DND-41 (cell line): ENCODE results near the gene KIFC3.
"Not testable (repeated sequence)": the region's sequence is repeated elsewhere in the genome, so short reads cannot be mapped to it uniquely, and the experiment has no call there.

ENCODE experiments used
- EZH2 ChIP-seq: IDR thresholded peaks from 3 replicates; pipeline ENCODE4 v1.6.1; 2012; ENCODE audit warnings: borderline replicate concordance, low read depth, mild to moderate bottlenecking, moderate library complexity, low read length, inconsistent platforms; ENCODE audit not compliant: severe bottlenecking
- TF ChIP-seq, protein P1 (sequence below): IDR thresholded peaks from 2 replicates; pipeline ENCODE4 v1.5.1; 2012; ENCODE audit warnings: borderline replicate concordance, low read length, moderate library complexity, mild to moderate bottlenecking; ENCODE audit not compliant: poor library complexity, severe bottlenecking; ENCODE audit errors: extremely low read depth

DNA sequence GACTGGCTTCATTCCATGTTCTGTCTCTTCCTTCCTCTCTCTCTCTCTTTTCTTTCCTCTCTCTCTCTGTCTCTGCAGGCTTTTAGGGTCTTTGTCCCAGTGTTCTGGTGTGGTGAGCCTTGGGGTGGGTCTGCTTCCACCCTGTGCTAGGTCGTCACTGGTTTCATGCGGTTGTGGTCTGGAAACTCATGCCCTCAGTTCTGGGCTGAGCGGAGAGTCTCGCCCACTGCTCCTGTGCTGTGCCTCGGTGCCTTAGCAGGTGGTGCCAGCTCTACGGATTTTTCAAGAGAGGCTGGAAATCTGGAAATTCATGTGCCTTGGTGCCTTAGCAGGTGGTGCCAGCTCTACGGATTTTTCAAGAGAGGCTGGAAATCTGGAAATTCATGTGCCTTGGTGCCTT, 56.0 kb downstream of the KIFC3 start:
- TF ChIP-seq, protein P1, sequence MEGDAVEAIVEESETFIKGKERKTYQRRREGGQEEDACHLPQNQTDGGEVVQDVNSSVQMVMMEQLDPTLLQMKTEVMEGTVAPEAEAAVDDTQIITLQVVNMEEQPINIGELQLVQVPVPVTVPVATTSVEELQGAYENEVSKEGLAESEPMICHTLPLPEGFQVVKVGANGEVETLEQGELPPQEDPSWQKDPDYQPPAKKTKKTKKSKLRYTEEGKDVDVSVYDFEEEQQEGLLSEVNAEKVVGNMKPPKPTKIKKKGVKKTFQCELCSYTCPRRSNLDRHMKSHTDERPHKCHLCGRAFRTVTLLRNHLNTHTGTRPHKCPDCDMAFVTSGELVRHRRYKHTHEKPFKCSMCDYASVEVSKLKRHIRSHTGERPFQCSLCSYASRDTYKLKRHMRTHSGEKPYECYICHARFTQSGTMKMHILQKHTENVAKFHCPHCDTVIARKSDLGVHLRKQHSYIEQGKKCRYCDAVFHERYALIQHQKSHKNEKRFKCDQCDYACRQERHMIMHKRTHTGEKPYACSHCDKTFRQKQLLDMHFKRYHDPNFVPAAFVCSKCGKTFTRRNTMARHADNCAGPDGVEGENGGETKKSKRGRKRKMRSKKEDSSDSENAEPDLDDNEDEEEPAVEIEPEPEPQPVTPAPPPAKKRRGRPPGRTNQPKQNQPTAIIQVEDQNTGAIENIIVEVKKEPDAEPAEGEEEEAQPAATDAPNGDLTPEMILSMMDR, result not testable (repeated sequence)
- TF ChIP-seq EZH2, result not testable (repeated sequence)
